Measurements from ENCODE around the gene KCNMA1.

GRCh38 chr10:77494756-77495541 is 142.7 kb downstream of the KCNMA1 start:
- TF ChIP-seq CTCF (IDR thresholded peaks at IDR 0.05), result no peak
- TF ChIP-seq EP300 (IDR thresholded peaks at IDR 0.05; ENCODE audit: low read depth), result no peak
